Measurements from ENCODE around the gene PTPRN2.

GRCh38 chr7:158000160-158000559 lies 587.5 kb downstream of the PTPRN2 start:
- TF ChIP-seq POLR2A (IDR thresholded peaks at IDR 0.05; ENCODE audit: control extremely low read depth in 1 of 2, low read depth in 2 of 2, low read length in 2 of 2), result no peak
- TF ChIP-seq EZH2 (IDR thresholded peaks at IDR 0.05; ENCODE audit: low read depth, low read length, severe bottlenecking), result no peak

Data from H1 (cell line).